Neural cell (in vitro differentiated cells): Measurements from ENCODE around the gene FGD5.

Source experiments
- CTCF ChIP-seq: fragments of 450-650 bp; IDR thresholded peaks from 2 replicates; pipeline ENCODE4 v1.5.1; 2014; ENCODE audit warnings: antibody characterized with exemption, mild to moderate bottlenecking, moderate library complexity; ENCODE audit not compliant: poor library complexity, severe bottlenecking
- EZH2 ChIP-seq: fragments of 200-600, 300-800 bp; shearing (Covaris generic), sonication (generic); IDR thresholded peaks from 2 replicates; pipeline ENCODE4 v1.6.1; 2014; ENCODE audit warnings: antibody characterized with exemption, low read length, borderline replicate concordance, mild to moderate bottlenecking; ENCODE audit not compliant: insufficient read depth, poor library complexity, severe bottlenecking
- POLR2AphosphoS5 ChIP-seq: IDR thresholded peaks from 2 replicates; pipeline ENCODE4 v1.6.1; 2012
- SMC3 ChIP-seq: fragments of 450-650 bp; conservative IDR thresholded peaks from 2 replicates; pipeline ENCODE4 v1.6.1; 2014; ENCODE audit warnings: antibody characterized with exemption, mild to moderate bottlenecking, moderate library complexity; ENCODE audit not compliant: poor library complexity
- TF ChIP-seq, protein P1 (sequence below): IDR thresholded peaks from 2 replicates; pipeline ENCODE4 v1.6.1; 2012; ENCODE audit warnings: borderline replicate concordance

- TF ChIP-seq EZH2 (no peak), CTCF (peak; percentile 41), SMC3 (no peak), POLR2AphosphoS5 (peak; percentile 82)
- TF ChIP-seq, protein P1, sequence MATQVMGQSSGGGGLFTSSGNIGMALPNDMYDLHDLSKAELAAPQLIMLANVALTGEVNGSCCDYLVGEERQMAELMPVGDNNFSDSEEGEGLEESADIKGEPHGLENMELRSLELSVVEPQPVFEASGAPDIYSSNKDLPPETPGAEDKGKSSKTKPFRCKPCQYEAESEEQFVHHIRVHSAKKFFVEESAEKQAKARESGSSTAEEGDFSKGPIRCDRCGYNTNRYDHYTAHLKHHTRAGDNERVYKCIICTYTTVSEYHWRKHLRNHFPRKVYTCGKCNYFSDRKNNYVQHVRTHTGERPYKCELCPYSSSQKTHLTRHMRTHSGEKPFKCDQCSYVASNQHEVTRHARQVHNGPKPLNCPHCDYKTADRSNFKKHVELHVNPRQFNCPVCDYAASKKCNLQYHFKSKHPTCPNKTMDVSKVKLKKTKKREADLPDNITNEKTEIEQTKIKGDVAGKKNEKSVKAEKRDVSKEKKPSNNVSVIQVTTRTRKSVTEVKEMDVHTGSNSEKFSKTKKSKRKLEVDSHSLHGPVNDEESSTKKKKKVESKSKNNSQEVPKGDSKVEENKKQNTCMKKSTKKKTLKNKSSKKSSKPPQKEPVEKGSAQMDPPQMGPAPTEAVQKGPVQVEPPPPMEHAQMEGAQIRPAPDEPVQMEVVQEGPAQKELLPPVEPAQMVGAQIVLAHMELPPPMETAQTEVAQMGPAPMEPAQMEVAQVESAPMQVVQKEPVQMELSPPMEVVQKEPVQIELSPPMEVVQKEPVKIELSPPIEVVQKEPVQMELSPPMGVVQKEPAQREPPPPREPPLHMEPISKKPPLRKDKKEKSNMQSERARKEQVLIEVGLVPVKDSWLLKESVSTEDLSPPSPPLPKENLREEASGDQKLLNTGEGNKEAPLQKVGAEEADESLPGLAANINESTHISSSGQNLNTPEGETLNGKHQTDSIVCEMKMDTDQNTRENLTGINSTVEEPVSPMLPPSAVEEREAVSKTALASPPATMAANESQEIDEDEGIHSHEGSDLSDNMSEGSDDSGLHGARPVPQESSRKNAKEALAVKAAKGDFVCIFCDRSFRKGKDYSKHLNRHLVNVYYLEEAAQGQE = no peak
Measured at GRCh38 chr3:14863333-14864100, 44.8 kb downstream of the FGD5 start.
